Measurements from ENCODE around the gene FSCN2. TPM values are rescaled to one million over a fixed set of nuclear protein-coding genes. Genes with fewer than 3 reads are reported as not detected.

The FSCN2 gene
- total and polyA plus RNA-seq, 12 donors: 0.22 to 1.9 (median 0.72) TPM; not detected in 1

- Histone ChIP-seq H3K27ac (no peak overlapping the region), H3K9me3 (replicated peaks in 1 of 3) (no peaks in the 10 kb centered on the region), H3K4me3 (no peak overlapping the region), H3K4me1 (replicated peaks in 1 of 2) (no peaks in the 10 kb centered on the region), H3K36me3 (replicated peaks in 1 of 2) (peaks cover 0 to 71% of the 10 kb centered on the region in 2 donors), H3K27me3 (no peaks in the 10 kb centered on the region)
- no peak for DNase-seq
- intact Hi-C loops (cut with DNase I): no loop called here
- 94 to 98% (median 96%) methylated on average over 13 to 15 of the region's 15 CpGs for WGBS, 4 donors
- TF ChIP-seq POLR2A (IDR thresholded peaks at IDR 0.05): no peak
- no peak for TF ChIP-seq CTCF (IDR thresholded peaks at IDR 0.05)
These were observed 15.6 kb downstream of the FSCN2 start for GRCh38 chr17:81543756-81544155.

- no peaks in the 10 kb centered on the region for H3K27me3 ChIP-seq
- H3K4me3 ChIP-seq: no peak overlapping the region
- H3K36me3 ChIP-seq (replicated peaks in 1 of 2): peaks cover 0 to 71% of the 10 kb centered on the region in 2 donors
- no peak for TF ChIP-seq POLR2A (IDR thresholded peaks at IDR 0.05)
- TF ChIP-seq CTCF (IDR thresholded peaks at IDR 0.05): no peak
- intact Hi-C loops (cut with DNase I): no loop called here
- no peaks in the 10 kb centered on the region for H3K4me1 ChIP-seq (replicated peaks in 1 of 2)
- H3K9me3 ChIP-seq (replicated peaks in 1 of 3): no peaks in the 10 kb centered on the region
- DNase-seq: no peak
- no peak overlapping the region for H3K27ac ChIP-seq
- WGBS, 4 donors: 89 to 96% (median 95%) methylated on average over 4 to 16 of the region's 16 CpGs
These were observed 16.3 kb downstream of the FSCN2 start for GRCh38 chr17:81544281-81544974.

GRCh38 chr17:81545160-81545949 is 17.2 kb downstream of the FSCN2 start:
- H3K36me3 ChIP-seq (replicated peaks in 1 of 2): peaks cover 0 to 65% of the 10 kb centered on the region in 2 donors
- no peak for TF ChIP-seq CTCF (IDR thresholded peaks at IDR 0.05)
- no peak for TF ChIP-seq POLR2A (IDR thresholded peaks at IDR 0.05)
- 84 to 92% (median 90%) methylated on average over 6 to 24 of the region's 24 CpGs for WGBS, 4 donors

GRCh38 chr17:81546906-81547613 is 18.9 kb downstream of the FSCN2 start:
- H3K27me3 ChIP-seq: no peaks in the 10 kb centered on the region
- H3K27ac ChIP-seq: no peak overlapping the region
- no peaks in the 10 kb centered on the region for H3K9me3 ChIP-seq (replicated peaks in 1 of 3)
- intact Hi-C loops (cut with DNase I): no loop called here
- peaks cover 7 to 12% of the 10 kb centered on the region in 2 donors for H3K4me1 ChIP-seq (replicated peaks in 1 of 2)
- no peak for TF ChIP-seq CTCF (IDR thresholded peaks at IDR 0.05)
- TF ChIP-seq POLR2A (IDR thresholded peaks at IDR 0.05): no peak
- peaks cover 0 to 55% of the 10 kb centered on the region in 2 donors for H3K36me3 ChIP-seq (replicated peaks in 1 of 2)
- 79 to 86% (median 85%) methylated on average over 15 to 36 of the region's 36 CpGs for WGBS, 4 donors
- DNase-seq: no peak
- no peak overlapping the region for H3K4me3 ChIP-seq

More at GRCh38 chr17:81545160-81545949, 17.2 kb downstream of the FSCN2 start:
- intact Hi-C loops (cut with DNase I): no loop called here
- no peaks in the 10 kb centered on the region for H3K9me3 ChIP-seq (replicated peaks in 1 of 3)
- DNase-seq: no peak
- H3K4me1 ChIP-seq (replicated peaks in 1 of 2): no peaks in the 10 kb centered on the region
- H3K27ac ChIP-seq: no peak overlapping the region
- H3K4me3 ChIP-seq: no peak overlapping the region
- H3K27me3 ChIP-seq: no peaks in the 10 kb centered on the region
